ENCODE measurements around the gene SLC2A11. TPM values are rescaled to one million over a fixed set of nuclear protein-coding genes. Genes with fewer than 3 reads are reported as not detected.
A peak's percentile ranks its signal among the peaks of the same experiment; 100 is the strongest.

SLC2A11 gene
- total and polyA plus RNA-seq, 7 donors, result 3.7 to 12.7 (median 4.9) TPM

GRCh38 chr22:23836281-23836680 lies 21.4 kb upstream of the SLC2A11 start:
- Histone ChIP-seq H3K27ac (peak overlapping the region; percentile 80), H3K27me3 (ENCODE audit: insufficient read depth in 3 of 3, low read length in 2 of 3) (no peaks in the 10 kb centered on the region), H3K4me1 (peaks cover 62% of the 10 kb centered on the region), H3K9me3 (no peaks in the 10 kb centered on the region), H3K36me3 (ENCODE audit: insufficient read depth in 1 of 2, low read depth in 1 of 2) (peaks cover 0 to 17% of the 10 kb centered on the region in 2 donors), H3K4me3 (no peak overlapping the region)
- ATAC-seq, result no peak
- DNase-seq, result peak in 1 of 2 donors; percentile 56
- 59 to 70% (median 64%) methylated on average over 4 to 5 of the region's 5 CpGs for WGBS, 3 donors
- TF ChIP-seq CTCF (IDR thresholded peaks at IDR 0.05), result no peak
- intact Hi-C loops (cut with DNase I), result no loop called here

GRCh38 chr22:23836692-23837495 lies 20.8 kb upstream of the SLC2A11 start:
- Histone ChIP-seq H3K4me3 (no peak overlapping the region), H3K36me3 (ENCODE audit: insufficient read depth in 1 of 2, low read depth in 1 of 2) (peaks cover 0 to 17% of the 10 kb centered on the region in 2 donors), H3K4me1 (peaks cover 60% of the 10 kb centered on the region), H3K27ac (peak overlapping the region; percentile 80), H3K9me3 (no peaks in the 10 kb centered on the region), H3K27me3 (ENCODE audit: insufficient read depth in 3 of 3, low read length in 2 of 3) (no peaks in the 10 kb centered on the region)
- no peak for TF ChIP-seq CTCF (IDR thresholded peaks at IDR 0.05)
- peak; percentile 8 to 43 for DNase-seq
- WGBS, 3 donors, result 83 to 88% (median 83%) methylated on average over 12 of the region's 12 CpGs
- ATAC-seq, result no peak
- intact Hi-C loops (cut with DNase I), result no loop called here

GRCh38 chr22:23837496-23837859 lies 20.2 kb upstream of the SLC2A11 start:
- Histone ChIP-seq H3K27ac (peak overlapping the region; percentile 80), H3K4me3 (no peak overlapping the region), H3K4me1 (peaks cover 55% of the 10 kb centered on the region), H3K9me3 (no peaks in the 10 kb centered on the region), H3K36me3 (ENCODE audit: insufficient read depth in 1 of 2, low read depth in 1 of 2) (peaks cover 0 to 17% of the 10 kb centered on the region in 2 donors), H3K27me3 (ENCODE audit: insufficient read depth in 3 of 3, low read length in 2 of 3) (no peaks in the 10 kb centered on the region)
- ATAC-seq (no peak), DNase-seq (peak; percentile 13 to 54)
- intact Hi-C loops (cut with DNase I), result no loop called here
- WGBS, 3 donors, result 91 to 97% (median 92%) methylated on average over 12 of the region's 12 CpGs
- TF ChIP-seq CTCF (IDR thresholded peaks at IDR 0.05), result no peak

- Histone ChIP-seq H3K9me3 (no peaks in the 10 kb centered on the region), H3K27ac (peak overlapping the region; percentile 80), H3K4me1 (peaks cover 48% of the 10 kb centered on the region), H3K27me3 (ENCODE audit: insufficient read depth in 3 of 3, low read length in 2 of 3) (no peaks in the 10 kb centered on the region), H3K4me3 (peak overlapping the region; percentile 60), H3K36me3 (ENCODE audit: insufficient read depth in 1 of 2, low read depth in 1 of 2) (peaks cover 0 to 16% of the 10 kb centered on the region in 2 donors)
- no peak for ATAC-seq
- intact Hi-C loops (cut with DNase I), result no loop called here
- 54 to 59% (median 59%) methylated on average over 38 to 41 of the region's 41 CpGs for WGBS, 3 donors
- DNase-seq, result peak; percentile 9 to 53
- TF ChIP-seq CTCF (IDR thresholded peaks at IDR 0.05), result no peak
Observed at GRCh38 chr22:23837911-23838680, 19.6 kb upstream of the SLC2A11 start.
